Jurkat, Clone E6-1 (cell line): ENCODE data around the gene SRP54.
A peak's percentile ranks its signal among the peaks of the same experiment; 100 is the strongest.
"Not testable (repeated sequence)": the region's sequence is repeated elsewhere in the genome, so short reads cannot be mapped to it uniquely, and the experiment has no call there.

Experiments used
- DNase-seq: peaks from one replicate; pipeline ENCODE4 v3.0.0-alpha.2; 2011; ENCODE audit warnings: low read depth, low spot score
- H3K4me3 ChIP-seq: 2 replicates; pipeline ENCODE4 v1.5.1; 2011; ENCODE audit warnings: mild to moderate bottlenecking, low read length, control low read depth, moderate library complexity

SRP54 gene

DNA sequence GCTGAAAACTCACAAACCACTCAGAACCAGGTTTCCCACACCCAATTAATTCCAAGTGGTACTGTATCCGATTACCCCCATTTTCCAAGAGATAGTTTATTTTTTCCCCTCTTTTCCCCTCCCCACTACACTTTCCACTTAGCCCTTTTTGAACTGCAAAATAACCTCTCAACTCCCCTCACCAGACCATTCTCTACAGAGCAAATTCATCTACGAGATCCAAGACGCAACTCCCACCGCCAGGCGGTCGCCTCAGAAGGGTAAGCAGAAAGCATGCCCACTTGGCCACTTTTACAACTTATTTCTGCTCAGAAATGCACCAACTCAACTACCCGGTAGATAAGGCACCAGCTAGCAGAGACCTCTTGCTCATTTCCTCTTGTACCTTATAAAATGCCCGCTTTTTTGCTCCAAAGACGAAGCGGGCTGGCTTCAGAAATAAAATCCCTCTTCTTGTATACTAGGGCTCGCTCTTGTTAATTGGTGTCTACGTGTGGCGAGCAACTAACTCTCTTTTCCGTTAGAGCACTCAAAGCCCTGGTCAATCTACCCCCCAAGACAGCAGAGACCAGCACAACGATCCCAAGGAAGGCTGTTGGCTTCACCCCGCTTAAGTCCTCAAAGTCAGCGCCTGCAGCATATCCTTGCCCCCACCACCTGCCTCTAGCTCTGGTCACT lies 910 bp upstream of the SRP54 start:
- peak overlapping the region; percentile 81 for H3K4me3 ChIP-seq
- DNase-seq, result peak; percentile 41

DNA sequence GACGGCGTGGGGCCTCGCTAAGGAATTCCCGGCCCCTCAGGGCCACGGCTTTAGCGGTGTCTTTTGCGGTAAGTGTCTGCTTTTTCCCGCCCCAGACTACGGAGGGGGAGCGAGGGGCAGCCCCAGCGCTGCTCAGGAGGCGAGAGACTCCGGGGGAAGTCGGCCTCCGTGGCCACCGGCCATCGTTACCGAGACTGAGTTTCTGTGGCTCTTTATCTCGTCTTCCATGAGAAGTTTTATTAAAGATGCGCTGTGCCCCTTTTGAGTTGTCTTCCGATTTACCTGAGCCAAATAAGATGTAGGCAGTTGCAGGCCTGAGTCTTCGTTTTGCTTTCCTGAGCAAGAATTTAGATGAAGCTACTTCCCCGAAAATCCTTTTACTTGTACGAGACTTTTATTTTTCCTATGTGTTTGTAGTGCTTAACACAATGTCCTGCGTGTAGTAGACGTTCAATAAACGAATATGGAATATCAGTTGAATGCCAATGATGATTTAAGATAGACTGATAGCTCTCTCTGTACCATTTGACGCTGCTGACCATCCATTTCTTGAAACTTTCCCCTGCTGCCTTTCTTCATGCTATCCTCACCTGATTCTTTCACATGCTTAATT lies 462 bp downstream of the SRP54 start:
- no peak for DNase-seq
- H3K4me3 ChIP-seq, result peak overlapping the region; percentile 81

DNA sequence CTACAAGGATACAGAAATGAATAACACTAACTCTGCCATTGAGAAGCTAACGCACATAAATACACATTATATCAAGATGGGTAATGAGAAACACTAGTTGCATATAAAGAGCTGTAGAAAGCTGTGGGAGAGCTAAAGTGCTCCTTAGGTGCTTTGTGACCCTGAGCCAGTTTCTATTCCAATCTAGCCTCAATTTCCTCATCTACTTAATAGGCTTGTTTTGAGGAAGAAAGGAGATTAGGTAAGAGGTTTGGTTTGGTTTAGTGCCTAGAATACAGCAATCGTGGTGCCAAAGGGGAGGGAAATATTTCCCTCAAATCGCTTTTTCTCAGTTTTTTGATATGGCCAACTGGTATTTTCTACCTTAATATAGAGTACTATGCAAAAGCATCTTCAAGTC lies 994 bp downstream of the SRP54 start:
- H3K4me3 ChIP-seq, result peak overlapping the region; percentile 81
- no peak for DNase-seq

DNA sequence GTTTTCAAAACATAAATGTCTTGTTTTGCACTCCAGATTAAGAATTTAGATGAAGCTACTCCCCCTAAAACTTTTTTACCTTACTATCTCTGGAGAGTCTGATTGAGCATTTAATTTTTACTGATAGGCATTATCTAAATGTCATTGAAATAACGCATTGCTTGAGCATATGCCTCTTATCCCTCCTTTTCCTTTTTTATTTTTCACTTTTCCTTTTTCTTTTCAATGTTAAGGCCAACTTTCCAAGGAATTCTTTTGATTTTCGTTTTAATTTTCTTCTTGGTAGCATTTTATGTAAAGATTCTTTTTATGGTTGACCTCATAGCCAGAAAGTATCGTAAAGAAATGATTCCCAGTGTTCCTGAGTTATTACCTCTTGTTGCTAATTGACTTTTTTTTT lies 2.9 kb downstream of the SRP54 start:
- H3K4me3 ChIP-seq, result no peak overlapping the region
- DNase-seq, result no peak

DNA sequence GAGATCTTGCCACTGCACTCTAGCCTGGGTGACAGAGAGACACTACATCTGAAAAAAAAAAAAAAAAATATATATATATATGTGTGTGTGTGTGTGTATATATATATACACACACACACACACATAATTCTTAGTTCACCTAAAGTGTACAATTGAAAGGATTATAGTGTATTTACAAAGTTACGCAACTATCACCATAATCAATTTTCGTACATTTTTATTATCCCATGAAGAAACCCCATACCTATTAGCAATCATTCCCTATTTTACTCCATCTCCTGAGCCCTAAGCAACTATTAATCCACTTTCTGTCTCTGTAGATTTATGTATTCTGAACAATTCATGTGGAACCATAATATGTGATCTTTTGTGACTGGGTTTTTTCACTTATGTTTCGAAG lies 4.4 kb downstream of the SRP54 start:
- no peak for DNase-seq

DNA sequence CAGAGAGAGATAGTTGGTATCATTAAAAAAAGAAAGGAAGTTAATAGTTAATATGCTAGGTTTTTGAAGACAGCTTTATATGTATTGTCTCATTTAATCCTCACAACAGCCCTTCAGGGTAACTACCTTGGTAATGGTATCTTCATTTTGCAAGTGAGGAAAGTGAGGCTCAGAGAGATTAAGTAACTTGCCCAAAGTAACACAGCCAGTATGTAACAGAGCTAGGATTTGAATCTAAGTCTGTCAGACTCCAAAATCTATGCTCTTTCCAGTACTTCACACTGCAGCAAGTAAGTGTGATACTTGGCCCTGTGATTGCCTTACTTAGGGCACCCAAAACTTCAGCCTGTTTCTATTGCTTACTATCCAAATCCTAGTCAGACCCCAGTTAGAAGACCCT lies 7.0 kb downstream of the SRP54 start:
- H3K4me3 ChIP-seq, result no peak overlapping the region
- DNase-seq, result no peak

More for the DNA sequence above, 4.4 kb downstream of the SRP54 start:
- H3K4me3 ChIP-seq, result no peak overlapping the region

DNA sequence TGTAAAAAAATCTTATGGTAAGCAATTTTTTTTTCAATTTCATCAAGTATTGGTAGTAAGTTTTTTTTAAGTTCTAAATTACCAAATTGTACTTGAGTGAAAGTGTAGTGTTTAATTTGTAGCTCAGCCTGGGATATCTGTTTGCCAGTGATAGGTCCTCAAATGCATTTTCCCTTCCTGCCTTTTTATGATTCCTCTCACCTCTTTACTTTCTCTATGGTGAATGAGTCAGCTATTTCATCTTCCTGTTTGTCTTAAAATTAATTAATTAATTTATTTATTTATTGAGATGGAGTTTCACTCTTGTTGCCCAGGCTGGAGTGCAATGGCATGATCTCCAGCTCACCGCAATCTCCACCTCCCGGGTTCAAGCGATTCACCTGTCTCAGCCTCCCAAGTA lies 10.6 kb downstream of the SRP54 start:
- DNase-seq, result no peak
- H3K4me3 ChIP-seq, result no peak overlapping the region

DNA sequence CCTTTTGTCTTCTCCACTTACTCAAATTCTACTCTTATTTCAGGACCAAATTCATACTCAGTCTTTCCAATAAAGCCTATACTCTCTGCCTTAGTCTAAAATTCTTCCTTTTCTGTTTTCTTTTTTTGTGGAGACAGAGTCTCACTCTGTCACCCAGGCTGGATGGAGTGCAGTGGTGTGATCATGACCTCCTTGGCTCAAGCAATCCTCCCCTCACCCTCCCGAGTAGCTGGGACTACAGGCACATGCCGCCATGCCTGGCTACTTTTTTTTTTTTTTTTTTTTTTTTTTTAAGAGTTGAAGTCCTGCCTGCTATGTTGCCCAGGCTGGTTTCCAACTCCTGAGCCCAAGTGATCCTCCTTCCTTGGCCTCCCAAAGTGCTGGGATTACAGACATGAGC lies 11.9 kb downstream of the SRP54 start:
- no peak overlapping the region for H3K4me3 ChIP-seq
- DNase-seq, result no peak

DNA sequence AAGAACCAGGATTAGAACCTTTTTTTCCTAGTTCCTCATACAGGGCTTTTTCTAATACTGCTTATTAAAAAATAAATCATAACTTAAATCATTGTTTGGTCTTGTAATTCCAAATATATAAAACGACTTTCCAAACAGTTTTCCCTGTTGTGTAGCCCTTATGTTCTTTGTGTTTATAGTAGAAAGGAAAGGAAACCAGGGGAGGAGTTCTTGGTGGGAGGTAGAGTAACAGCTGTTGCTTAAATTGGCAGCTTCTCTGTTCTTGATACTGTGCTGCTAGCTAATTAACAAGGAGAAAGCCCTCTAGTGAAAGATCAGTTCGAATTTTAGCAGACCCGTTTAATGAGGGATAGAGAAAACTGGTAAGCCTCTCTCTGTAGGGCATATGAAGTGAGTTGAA lies 15.0 kb downstream of the SRP54 start:
- DNase-seq, result no peak
- no peak overlapping the region for H3K4me3 ChIP-seq

DNA sequence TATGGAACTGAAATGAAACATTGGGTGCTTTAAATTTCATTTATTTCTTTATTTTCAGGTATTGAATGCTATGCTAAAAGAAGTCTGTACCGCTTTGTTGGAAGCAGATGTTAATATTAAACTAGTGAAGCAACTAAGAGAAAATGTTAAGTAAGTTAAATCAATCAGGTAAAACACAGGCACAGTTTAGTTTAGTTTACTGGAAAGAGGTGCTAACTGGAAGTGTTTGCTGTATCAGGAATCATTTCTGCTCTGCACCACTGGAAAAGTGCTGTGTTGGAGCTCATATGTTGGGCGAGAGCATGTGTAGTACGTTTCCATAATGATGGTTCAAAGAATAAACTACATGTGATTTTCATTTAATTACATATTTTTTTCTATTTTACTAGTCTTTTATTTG lies 16.7 kb downstream of the SRP54 start:
- DNase-seq, result no peak
- H3K4me3 ChIP-seq, result no peak overlapping the region

DNA sequence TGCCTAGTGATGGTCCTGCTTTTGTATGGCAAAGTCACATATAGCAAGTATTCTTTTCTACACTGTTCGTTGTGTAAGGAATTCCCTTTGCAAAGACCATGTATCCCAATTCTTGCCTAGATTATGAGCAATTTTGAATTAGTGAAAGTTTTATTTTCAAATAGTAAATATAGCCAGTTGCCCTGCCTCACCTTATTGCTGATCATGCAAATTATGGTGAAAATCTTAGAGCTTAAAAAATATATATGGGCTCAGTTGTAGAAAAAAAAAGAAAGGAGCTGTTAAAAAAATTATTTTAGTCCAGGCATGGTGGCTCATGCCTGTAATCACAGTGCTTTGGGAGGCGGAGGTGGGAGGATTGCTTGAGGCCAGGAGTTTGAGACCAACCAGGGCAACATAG lies 18.8 kb downstream of the SRP54 start:
- no peak for DNase-seq
- no peak overlapping the region for H3K4me3 ChIP-seq

DNA sequence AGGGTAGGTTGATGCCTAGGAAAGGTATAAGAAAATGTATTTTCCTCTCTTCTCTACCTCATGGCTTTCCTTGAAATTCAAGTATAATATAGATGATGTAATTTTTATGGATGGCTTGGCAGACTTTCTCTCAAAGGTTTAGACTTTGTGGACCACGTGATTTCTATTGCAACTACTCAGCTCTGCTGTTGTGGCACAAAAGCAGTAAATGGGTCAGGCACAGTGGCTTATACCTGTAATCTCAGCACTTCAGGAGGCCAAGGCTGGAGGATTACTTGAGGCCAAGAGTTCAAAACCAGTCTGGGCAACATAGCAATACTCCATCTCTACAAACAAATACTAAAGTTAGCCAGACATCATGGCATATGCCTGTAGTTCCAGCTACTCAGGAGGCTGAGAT lies 22.0 kb downstream of the SRP54 start:
- H3K4me3 ChIP-seq, result no peak overlapping the region
- DNase-seq, result no peak

DNA sequence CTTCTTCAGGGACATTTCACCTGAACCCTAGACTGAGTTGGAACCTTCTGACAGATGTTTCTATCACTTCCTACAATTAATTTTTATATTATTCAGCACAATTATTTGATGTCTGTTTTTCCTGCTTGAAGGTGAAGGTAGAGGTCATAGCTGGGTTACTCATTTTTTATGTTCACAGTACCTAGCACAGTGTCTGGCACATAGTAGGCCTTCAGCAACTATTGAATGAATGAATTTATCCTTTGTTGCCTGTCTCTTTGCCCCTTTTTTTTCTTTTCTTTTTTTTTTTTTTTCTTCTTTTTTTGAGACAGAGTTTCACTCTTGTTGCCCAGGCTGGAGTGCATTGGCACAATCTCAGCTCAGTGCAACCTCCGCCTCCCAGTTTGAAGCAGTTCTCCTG lies 33.8 kb downstream of the SRP54 start:
- DNase-seq, result no peak
- H3K4me3 ChIP-seq, result no peak overlapping the region

DNA sequence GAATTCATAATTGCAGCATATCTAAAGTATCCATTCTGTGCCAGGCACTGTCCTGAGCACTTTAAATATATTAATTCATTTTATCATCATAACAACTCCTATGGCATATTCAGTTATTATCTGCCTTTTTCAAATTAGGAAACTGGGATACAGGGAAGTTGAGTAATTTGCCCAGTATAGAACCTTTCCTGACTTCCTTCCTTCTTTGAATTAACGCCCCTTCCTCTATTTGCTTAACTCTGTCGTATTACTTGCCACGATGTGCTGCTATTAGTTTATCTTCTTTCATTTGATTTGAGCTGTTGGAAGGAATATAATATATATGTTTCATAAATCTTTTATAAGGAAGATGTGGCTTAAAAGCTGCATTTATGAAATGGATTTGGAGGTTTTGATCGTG lies 37.9 kb downstream of the SRP54 start:
- no peak for DNase-seq
- no peak overlapping the region for H3K4me3 ChIP-seq

DNA sequence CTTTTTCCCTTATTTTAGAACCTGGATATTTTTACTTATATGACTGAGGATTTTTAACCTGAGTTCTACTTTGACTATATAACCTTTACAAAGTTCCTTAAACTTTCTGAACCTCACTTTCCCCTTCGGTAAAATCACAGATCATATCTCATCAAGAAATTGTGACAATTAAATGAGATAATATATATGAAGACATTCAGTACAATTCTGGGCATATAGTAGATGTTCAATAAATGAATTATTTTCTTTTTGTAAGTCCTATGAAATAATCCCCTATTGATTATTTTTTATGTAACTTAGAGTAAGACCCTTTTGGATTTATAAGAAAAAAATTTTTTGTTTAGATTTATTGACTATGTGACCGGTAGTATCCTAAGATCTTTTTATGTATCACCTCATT lies 45.6 kb downstream of the SRP54 start:
- no peak for DNase-seq
- no peak overlapping the region for H3K4me3 ChIP-seq

DNA sequence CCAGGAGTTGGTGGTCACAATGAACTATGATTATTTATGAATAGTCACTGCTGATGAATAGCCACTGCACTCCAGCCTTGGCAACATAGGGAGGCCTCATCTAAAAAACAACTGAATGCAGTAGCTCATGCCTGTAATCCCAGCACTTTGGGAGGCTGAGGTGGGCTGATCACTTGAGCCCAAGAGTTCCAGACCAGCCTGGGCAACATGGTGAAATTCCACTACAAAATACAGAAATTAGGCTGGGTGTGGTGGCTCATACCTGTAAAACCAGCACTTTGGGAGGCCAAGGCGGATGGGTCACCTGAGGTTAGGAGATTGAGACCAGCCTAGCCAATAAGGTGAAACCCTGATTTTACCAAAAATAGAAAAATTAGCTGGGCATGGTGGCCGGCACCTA lies 49.8 kb downstream of the SRP54 start:
- H3K4me3 ChIP-seq, result no peak overlapping the region
- no peak for DNase-seq

DNA sequence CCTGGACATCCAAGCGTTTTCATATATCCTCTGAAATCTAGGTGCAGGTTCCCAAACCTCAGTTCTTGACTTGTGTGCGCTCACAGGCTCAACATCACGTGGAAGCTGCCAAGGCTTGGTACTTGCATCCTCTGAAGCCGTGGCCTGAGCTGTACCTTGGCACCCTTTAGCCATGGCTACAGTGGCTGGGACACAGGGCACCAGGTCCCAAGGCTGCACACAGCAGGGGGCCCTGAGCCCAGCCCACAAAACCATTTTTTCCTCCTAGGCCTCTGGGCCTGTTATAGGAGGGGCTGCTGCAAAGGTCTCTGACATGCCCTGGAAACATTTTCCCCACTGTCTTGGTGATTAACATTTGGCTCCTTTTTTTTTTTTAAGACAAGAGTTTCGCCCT lies 51.6 kb downstream of the SRP54 start:
- DNase-seq, result no peak
- H3K4me3 ChIP-seq, result no peak overlapping the region

DNA sequence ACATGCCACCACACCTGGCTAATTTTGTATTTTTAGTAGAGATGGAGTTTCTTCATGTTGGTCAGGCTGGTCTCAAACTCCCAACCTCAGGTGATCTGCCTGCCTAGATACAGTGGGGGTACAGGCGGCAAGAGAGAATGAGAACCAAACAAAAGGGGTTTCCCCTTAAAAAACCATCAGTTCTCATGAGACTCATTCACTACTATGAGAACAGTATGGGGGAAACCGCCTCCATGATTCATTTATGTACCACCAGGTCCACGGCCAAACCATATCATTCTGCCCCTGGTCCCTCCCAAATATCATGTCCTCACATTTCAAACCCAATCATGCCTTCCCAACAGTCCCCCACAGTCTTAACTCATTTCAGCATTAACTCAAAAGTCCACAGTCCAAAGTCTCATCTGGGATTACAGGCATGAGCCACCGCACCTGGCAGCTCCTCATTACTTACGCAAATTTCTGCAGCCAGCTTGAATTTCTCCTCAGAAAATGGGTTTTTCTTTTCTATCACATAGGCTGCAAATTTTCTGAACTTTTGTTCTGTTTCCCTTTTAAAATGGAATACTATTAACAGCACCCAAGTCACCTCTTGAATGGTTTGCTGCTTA lies 52.3 kb downstream of the SRP54 start:
- not testable (repeated sequence) for DNase-seq

DNA sequence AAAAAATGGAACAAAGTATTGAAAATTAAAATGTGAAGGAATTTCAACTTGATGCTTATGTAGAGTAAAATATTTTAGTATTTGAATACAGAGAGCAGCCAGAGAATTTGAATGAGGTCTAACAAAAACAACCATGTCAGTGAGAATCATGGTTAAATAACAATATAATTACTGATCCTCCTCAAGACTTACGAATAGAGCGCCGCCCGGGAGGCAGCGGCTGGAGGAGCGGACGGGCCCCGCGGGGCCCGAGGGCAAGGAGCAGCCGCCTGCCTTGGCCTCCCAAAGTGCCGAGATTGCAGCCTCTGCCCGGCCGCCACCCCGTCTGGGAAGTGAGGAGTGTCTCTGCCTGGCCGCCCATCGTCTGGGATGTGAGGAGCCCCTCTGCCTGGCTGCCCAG lies 55.5 kb downstream of the SRP54 start:
- not testable (repeated sequence) for H3K4me3 ChIP-seq, DNase-seq

More for the DNA sequence above, 52.3 kb downstream of the SRP54 start:
- H3K4me3 ChIP-seq, result not testable (repeated sequence)

DNA sequence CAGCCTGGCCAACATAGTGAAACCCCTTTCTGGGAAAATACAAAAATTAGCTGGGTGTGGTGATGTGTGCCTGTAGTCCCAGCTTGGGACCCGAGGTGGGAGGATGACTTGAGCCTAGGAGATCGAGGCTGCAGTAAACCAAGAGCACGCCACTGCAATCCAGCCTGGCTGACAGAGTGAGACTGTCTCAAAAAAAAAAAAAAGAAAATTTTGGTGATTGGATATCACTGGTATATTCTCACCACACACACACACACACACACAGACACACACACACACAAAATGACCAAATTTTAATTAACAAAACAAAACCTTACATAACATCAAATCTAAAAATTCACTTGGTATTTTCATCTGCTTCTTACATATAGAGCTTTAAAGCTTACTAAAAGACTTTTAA lies 59.8 kb downstream of the SRP54 start:
- DNase-seq, result no peak
- H3K4me3 ChIP-seq, result no peak overlapping the region

DNA sequence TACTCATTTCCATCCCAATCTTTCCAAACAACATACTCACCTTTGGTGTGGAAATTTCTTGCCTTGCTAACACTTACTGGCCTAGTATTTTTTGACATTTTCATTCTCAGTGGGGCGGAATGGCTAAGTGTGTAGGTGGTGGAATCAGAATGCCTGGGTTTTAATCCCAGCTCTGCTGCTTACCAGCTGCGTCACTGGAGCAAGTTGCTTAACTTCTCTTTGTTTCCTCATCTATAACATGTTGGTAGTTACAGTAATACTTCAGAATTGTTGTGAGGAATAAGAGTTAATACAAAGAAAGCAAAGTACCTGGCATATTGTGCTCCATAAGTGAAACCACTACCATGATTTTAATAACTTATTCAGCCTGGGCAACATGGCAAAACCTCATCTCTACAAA lies 60.3 kb downstream of the SRP54 start:
- no peak for DNase-seq

More for the DNA sequence above, 60.3 kb downstream of the SRP54 start:
- H3K4me3 ChIP-seq, result no peak overlapping the region
